KMS-11 (cell line): ENCODE results near the gene HADHB.
A peak's percentile ranks its signal among the peaks of the same experiment; 100 is the strongest.

Source experiments
- H2AFZ ChIP-seq: fragments of 200-600 bp; sonication (generic); 2 replicates; pipeline ENCODE4 v1.6.1; 2016; ENCODE audit warnings: antibody characterized with exemption, mixed run types, low read depth
- H3K27ac ChIP-seq: fragments of 200-600 bp; sonication (generic); 2 replicates; pipeline ENCODE4 v1.6.1; 2016; ENCODE audit warnings: mild to moderate bottlenecking, mixed run types
- H3K27me3 ChIP-seq: fragments of 200-600 bp; sonication (generic); 2 replicates; pipeline ENCODE4 v1.6.1; 2017; ENCODE audit warnings: mild to moderate bottlenecking, low read depth, mixed run types, moderate library complexity; ENCODE audit not compliant: insufficient read depth
- H3K36me3 ChIP-seq: fragments of 200-600 bp; sonication (generic); 2 replicates; pipeline ENCODE4 v1.6.1; 2017; ENCODE audit warnings: mild to moderate bottlenecking, mixed run types; ENCODE audit not compliant: insufficient read depth
- H3K4me1 ChIP-seq: fragments of 200-600 bp; sonication (generic); 2 replicates; pipeline ENCODE4 v1.6.1; 2016; ENCODE audit warnings: mild to moderate bottlenecking, low read depth, mixed run types; ENCODE audit not compliant: poor library complexity, severe bottlenecking
- H3K4me2 ChIP-seq: fragments of 200-600 bp; sonication (generic); 2 replicates; pipeline ENCODE4 v1.7.0; 2016; ENCODE audit warnings: mild to moderate bottlenecking, mixed run types
- H3K4me3 ChIP-seq: fragments of 200-600 bp; sonication (generic); IDR thresholded peaks from 2 replicates; pipeline ENCODE4 v1.6.1; 2017; ENCODE audit warnings: low read depth, low read length, mixed read lengths; ENCODE audit not compliant: insufficient read depth
- H3K79me2 ChIP-seq: fragments of 200-600 bp; sonication (generic); 2 replicates; pipeline ENCODE4 v1.6.1; 2016; ENCODE audit warnings: low read depth, mixed run types; ENCODE audit not compliant: insufficient read depth
- H3K9ac ChIP-seq: fragments of 200-600 bp; sonication (generic); 2 replicates; pipeline ENCODE4 v1.6.1; 2016; ENCODE audit warnings: mild to moderate bottlenecking, mixed run types
- H4K20me1 ChIP-seq: fragments of 200-600 bp; sonication (generic); 2 replicates; pipeline ENCODE4 v1.6.1; 2016; ENCODE audit warnings: mild to moderate bottlenecking, mixed run types; ENCODE audit not compliant: insufficient read depth
- CTCF ChIP-seq: fragments of 200-600 bp; sonication (generic); conservative IDR thresholded peaks from 2 replicates; pipeline ENCODE4 v1.6.1; 2017; ENCODE audit warnings: low read depth, mild to moderate bottlenecking, antibody characterized with exemption, low read length, moderate library complexity, mixed read lengths

The HADHB gene

DNA sequence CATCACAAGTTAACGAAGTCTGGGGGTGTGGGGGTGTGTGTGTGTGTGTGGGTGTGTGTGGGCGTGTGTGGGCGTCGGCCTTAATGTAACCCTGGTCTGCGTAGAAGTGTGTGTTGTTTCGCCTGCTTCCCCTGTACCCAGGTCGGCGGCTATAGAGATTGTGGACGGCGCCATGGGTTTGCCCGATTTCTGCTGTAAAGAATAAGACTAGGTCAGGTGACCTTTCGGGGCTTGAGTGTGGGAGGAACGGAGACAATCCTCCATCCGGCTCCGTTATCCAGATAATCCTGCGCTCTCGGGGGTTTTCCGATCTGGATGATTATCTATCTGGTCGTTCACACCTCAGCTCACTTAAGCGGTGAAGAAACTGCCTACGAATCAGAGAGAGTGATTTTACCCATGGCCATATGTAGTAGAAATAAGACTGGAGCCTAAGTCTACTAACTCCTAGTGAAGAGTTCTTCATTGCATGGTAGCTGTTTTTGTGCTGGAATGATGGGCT is 543 bp downstream of the HADHB start:
- Histone ChIP-seq H4K20me1 (no peaks in the 10 kb centered on the region), H3K4me1 (peaks cover 49% of the 10 kb centered on the region), H3K79me2 (peaks cover 96% of the 10 kb centered on the region), H3K4me2 (peak overlapping the region; percentile 61), H3K36me3 (no peaks in the 10 kb centered on the region), H3K27me3 (no peaks in the 10 kb centered on the region), H3K27ac (peak overlapping the region; percentile 94), H2AFZ (peak overlapping the region; percentile 97; the same call in 1 of the 2 replicates), H3K4me3 (peak overlapping the region; percentile 96), H3K9ac (peak overlapping the region; percentile 89; the same call in 1 of the 2 replicates)
- no peak for TF ChIP-seq CTCF

GRCh38 chr2:26245810-26246209 is 1.1 kb downstream of the HADHB start:
- Histone ChIP-seq H3K27ac (peak overlapping the region; percentile 94; the same call in 1 of the 2 replicates), H3K4me3 (peak overlapping the region; percentile 55), H3K27me3 (no peaks in the 10 kb centered on the region), H3K79me2 (peaks cover 94% of the 10 kb centered on the region), H3K4me2 (peak overlapping the region; percentile 61), H4K20me1 (no peaks in the 10 kb centered on the region), H3K4me1 (peaks cover 44% of the 10 kb centered on the region), H2AFZ (peak overlapping the region; percentile 97; the same call in 1 of the 2 replicates), H3K9ac (peak overlapping the region; percentile 89; the same call in 1 of the 2 replicates), H3K36me3 (no peaks in the 10 kb centered on the region)
- TF ChIP-seq CTCF, result no peak

- H4K20me1 ChIP-seq, result no peaks in the 10 kb centered on the region
- no peak overlapping the region for H2AFZ ChIP-seq
- H3K4me3 ChIP-seq, result no peak overlapping the region
- no peak for TF ChIP-seq CTCF
- H3K4me2 ChIP-seq, result peak overlapping the region; percentile 61; the same call in 1 of the 2 replicates
- H3K79me2 ChIP-seq, result peaks cover 84% of the 10 kb centered on the region
- no peak overlapping the region for H3K27ac ChIP-seq
- H3K4me1 ChIP-seq, result peaks cover 37% of the 10 kb centered on the region
- H3K27me3 ChIP-seq, result no peaks in the 10 kb centered on the region
- H3K9ac ChIP-seq, result no peak overlapping the region
- no peaks in the 10 kb centered on the region for H3K36me3 ChIP-seq
Observed at GRCh38 chr2:26246818-26247217, 2.1 kb downstream of the HADHB start.

- Histone ChIP-seq H3K79me2 (peaks cover 69% of the 10 kb centered on the region), H3K4me1 (peaks cover 36% of the 10 kb centered on the region), H3K4me3 (no peak overlapping the region), H3K4me2 (no peak overlapping the region), H3K36me3 (no peaks in the 10 kb centered on the region), H3K9ac (no peak overlapping the region), H3K27ac (no peak overlapping the region), H4K20me1 (no peaks in the 10 kb centered on the region), H2AFZ (no peak overlapping the region), H3K27me3 (no peaks in the 10 kb centered on the region)
- TF ChIP-seq CTCF, result no peak
Observed at GRCh38 chr2:26249625-26250024, 4.9 kb downstream of the HADHB start.
